GM12878 (cell line): ENCODE measurements around the gene C6orf120. TPM values are rescaled to one million over a fixed set of nuclear protein-coding genes. Genes with fewer than 3 reads are reported as not detected.
A peak's percentile ranks its signal among the peaks of the same experiment; 100 is the strongest.

Experiments used
- CHD2 ChIP-seq: IDR thresholded peaks from 2 replicates; pipeline ENCODE4 v1.6.1; 2011; ENCODE audit warnings: low read depth, low read length, improper control_type of control experiment, borderline replicate concordance
- CREM ChIP-seq: IDR thresholded peaks from 2 replicates; pipeline ENCODE4 v1.6.1; 2014; ENCODE audit warnings: antibody characterized with exemption, low read depth
- DPF2 ChIP-seq: fragments of 450-650 bp; IDR thresholded peaks from 2 replicates; pipeline ENCODE4 v1.6.1; 2017; ENCODE audit warnings: mild to moderate bottlenecking
- ETV6 ChIP-seq, 2 experiments: fragments of 450-650 bp in 1 of 2; IDR thresholded peaks in 1 of 2; conservative IDR thresholded peaks in 1 of 2; 2 replicates each; pipeline ENCODE4 v1.6.1; 2014; ENCODE audit warnings: antibody characterized with exemption in 1 of 2, borderline replicate concordance in 1 of 2, low read depth in 1 of 2, mild to moderate bottlenecking in 1 of 2, moderate library complexity in 1 of 2
- GATAD2B ChIP-seq: fragments of 450-650 bp; conservative IDR thresholded peaks from 2 replicates; pipeline ENCODE4 v1.6.1; 2017; ENCODE audit warnings: low read depth, mild to moderate bottlenecking, moderate library complexity
- KLF5 ChIP-seq: fragments of 450-650 bp; IDR thresholded peaks from 2 replicates; pipeline ENCODE4 v1.6.1; 2014; ENCODE audit warnings: mild to moderate bottlenecking; ENCODE audit not compliant: partially characterized antibody
- MYC ChIP-seq: IDR thresholded peaks from 2 replicates; pipeline ENCODE4 v1.6.1; 2011; ENCODE audit warnings: mild to moderate bottlenecking, low read length, moderate library complexity, inconsistent platforms; ENCODE audit not compliant: insufficient read depth, insufficient replicate concordance, insufficient read length, severe bottlenecking
- NR2C2 ChIP-seq: IDR thresholded peaks from 2 replicates; pipeline ENCODE4 v1.6.1; 2011; ENCODE audit warnings: borderline replicate concordance, low read depth; ENCODE audit not compliant: control insufficient read depth, insufficient read length
- PAX8 ChIP-seq: fragments of 450-650 bp; IDR thresholded peaks from 2 replicates; pipeline ENCODE4 v1.6.1; 2017; ENCODE audit warnings: mild to moderate bottlenecking, moderate library complexity
- PML ChIP-seq: IDR thresholded peaks from 2 replicates; pipeline ENCODE4 v1.6.1; 2012; ENCODE audit warnings: low read length, inconsistent platforms
- POLR2AphosphoS5 ChIP-seq: IDR thresholded peaks from 2 replicates; pipeline ENCODE4 v1.6.1; 2011; ENCODE audit warnings: mild to moderate bottlenecking, low read length, inconsistent platforms
- RUNX3 ChIP-seq: IDR thresholded peaks from 2 replicates; pipeline ENCODE4 v1.6.1; 2012; ENCODE audit warnings: low read length, inconsistent platforms
- SMAD1 ChIP-seq: fragments of 450-650 bp; IDR thresholded peaks from 2 replicates; pipeline ENCODE4 v1.6.1; 2018; ENCODE audit warnings: mild to moderate bottlenecking, low read depth; ENCODE audit not compliant: partially characterized antibody
- TCF12 ChIP-seq: IDR thresholded peaks from 2 replicates; pipeline ENCODE4 v1.6.1; 2011; ENCODE audit warnings: low read depth, mild to moderate bottlenecking, low read length
- YBX1 ChIP-seq: fragments of 450-650 bp; IDR thresholded peaks from 2 replicates; pipeline ENCODE4 v1.6.1; 2016; ENCODE audit warnings: antibody characterized with exemption
- YY1 ChIP-seq: IDR thresholded peaks from 2 replicates; pipeline ENCODE4 v1.6.1; 2011; ENCODE audit warnings: low read depth, mild to moderate bottlenecking, low read length
- polyA plus RNA-seq, 11 experiments: library from polyadenylated mRNA; depleted of rRNA in 4 of 11; unstranded in 6 of 11; stranded (reverse) in 5 of 11; fragments of >200 nt; fragmentation: Nextera tagmentation in 4 of 11; fragmentation: Illumina TruSeq in 1 of 11; extraction: Ambion mirVana in 4 of 11; extraction: Trizol in 1 of 11; gene quantifications; 1 replicate in 1 of 11; 2 replicates in 10 of 11; pipeline versions ENCODE4 v1.2.1 to v1.2.3, GENCODE V29; 2011 to 2016; ENCODE audit warnings: inconsistent platforms in 2 of 11, missing spikeins in 2 of 11, low read depth in 1 of 11
- total RNA-seq, 4 experiments: library from RNA; depleted of rRNA in 3 of 4; stranded (reverse); fragments of >200 nt in 3 of 4; fragmentation: Illumina TruSeq in 1 of 4; extraction: Trizol in 1 of 4; gene quantifications; 2 replicates each; pipeline versions ENCODE4 v1.2.1 to v1.2.3, GENCODE V29; 2013 to 2021
- TF ChIP-seq, protein P1 (sequence below): fragments of 450-650 bp; IDR thresholded peaks from 2 replicates; pipeline ENCODE4 v1.6.1; 2018; ENCODE audit warnings: borderline replicate concordance, mild to moderate bottlenecking; ENCODE audit not compliant: partially characterized antibody
- TF ChIP-seq, protein P2 (sequence below): fragments of 450-650 bp; IDR thresholded peaks from 2 replicates; pipeline ENCODE4 v1.6.1; 2017; ENCODE audit warnings: antibody characterized with exemption, mild to moderate bottlenecking, moderate library complexity
- TF ChIP-seq, protein P3 (sequence below): fragments of 450-650 bp; IDR thresholded peaks from 2 replicates; pipeline ENCODE4 v1.6.1; 2016; ENCODE audit warnings: mild to moderate bottlenecking, moderate library complexity, borderline replicate concordance

Gene C6orf120
- total and polyA plus RNA-seq, 10 of the 15 experiments (the other 5 are each of a cell fraction or from before 2014, with no cell fraction given): 3.6 to 23.9 (median 18.2) TPM

- peak; percentile 100 for TF ChIP-seq CHD2
- TF ChIP-seq, protein P1, sequence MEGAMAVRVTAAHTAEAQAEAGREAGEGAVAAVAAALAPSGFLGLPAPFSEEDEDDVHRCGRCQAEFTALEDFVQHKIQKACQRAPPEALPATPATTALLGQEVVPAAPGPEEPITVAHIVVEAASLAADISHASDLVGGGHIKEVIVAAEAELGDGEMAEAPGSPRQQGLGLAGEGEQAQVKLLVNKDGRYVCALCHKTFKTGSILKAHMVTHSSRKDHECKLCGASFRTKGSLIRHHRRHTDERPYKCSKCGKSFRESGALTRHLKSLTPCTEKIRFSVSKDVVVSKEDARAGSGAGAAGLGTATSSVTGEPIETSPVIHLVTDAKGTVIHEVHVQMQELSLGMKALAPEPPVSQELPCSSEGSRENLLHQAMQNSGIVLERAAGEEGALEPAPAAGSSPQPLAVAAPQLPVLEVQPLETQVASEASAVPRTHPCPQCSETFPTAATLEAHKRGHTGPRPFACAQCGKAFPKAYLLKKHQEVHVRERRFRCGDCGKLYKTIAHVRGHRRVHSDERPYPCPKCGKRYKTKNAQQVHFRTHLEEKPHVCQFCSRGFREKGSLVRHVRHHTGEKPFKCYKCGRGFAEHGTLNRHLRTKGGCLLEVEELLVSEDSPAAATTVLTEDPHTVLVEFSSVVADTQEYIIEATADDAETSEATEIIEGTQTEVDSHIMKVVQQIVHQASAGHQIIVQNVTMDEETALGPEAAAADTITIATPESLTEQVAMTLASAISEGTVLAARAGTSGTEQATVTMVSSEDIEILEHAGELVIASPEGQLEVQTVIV: peak; percentile 96
- TF ChIP-seq YBX1: no peak
- peak; percentile 19; the same call in 1 of the 2 replicates for TF ChIP-seq DPF2
- no peak for TF ChIP-seq SMAD1
- peak; percentile 86 for TF ChIP-seq CREM
- TF ChIP-seq, protein P2, sequence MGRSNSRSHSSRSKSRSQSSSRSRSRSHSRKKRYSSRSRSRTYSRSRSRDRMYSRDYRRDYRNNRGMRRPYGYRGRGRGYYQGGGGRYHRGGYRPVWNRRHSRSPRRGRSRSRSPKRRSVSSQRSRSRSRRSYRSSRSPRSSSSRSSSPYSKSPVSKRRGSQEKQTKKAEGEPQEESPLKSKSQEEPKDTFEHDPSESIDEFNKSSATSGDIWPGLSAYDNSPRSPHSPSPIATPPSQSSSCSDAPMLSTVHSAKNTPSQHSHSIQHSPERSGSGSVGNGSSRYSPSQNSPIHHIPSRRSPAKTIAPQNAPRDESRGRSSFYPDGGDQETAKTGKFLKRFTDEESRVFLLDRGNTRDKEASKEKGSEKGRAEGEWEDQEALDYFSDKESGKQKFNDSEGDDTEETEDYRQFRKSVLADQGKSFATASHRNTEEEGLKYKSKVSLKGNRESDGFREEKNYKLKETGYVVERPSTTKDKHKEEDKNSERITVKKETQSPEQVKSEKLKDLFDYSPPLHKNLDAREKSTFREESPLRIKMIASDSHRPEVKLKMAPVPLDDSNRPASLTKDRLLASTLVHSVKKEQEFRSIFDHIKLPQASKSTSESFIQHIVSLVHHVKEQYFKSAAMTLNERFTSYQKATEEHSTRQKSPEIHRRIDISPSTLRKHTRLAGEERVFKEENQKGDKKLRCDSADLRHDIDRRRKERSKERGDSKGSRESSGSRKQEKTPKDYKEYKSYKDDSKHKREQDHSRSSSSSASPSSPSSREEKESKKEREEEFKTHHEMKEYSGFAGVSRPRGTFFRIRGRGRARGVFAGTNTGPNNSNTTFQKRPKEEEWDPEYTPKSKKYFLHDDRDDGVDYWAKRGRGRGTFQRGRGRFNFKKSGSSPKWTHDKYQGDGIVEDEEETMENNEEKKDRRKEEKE: no peak
- TF ChIP-seq ETV6 (conservative IDR thresholded peaks at IDR 0.05 in 1 of 2, IDR thresholded peaks at IDR 0.05 in 1 of 2; ENCODE audit: borderline replicate concordance in 1 of 2, low read depth in 1 of 2): no peak
- TF ChIP-seq YY1: peak; percentile 66
- TF ChIP-seq TCF12: no peak
- no peak for TF ChIP-seq NR2C2
- TF ChIP-seq, protein P3, sequence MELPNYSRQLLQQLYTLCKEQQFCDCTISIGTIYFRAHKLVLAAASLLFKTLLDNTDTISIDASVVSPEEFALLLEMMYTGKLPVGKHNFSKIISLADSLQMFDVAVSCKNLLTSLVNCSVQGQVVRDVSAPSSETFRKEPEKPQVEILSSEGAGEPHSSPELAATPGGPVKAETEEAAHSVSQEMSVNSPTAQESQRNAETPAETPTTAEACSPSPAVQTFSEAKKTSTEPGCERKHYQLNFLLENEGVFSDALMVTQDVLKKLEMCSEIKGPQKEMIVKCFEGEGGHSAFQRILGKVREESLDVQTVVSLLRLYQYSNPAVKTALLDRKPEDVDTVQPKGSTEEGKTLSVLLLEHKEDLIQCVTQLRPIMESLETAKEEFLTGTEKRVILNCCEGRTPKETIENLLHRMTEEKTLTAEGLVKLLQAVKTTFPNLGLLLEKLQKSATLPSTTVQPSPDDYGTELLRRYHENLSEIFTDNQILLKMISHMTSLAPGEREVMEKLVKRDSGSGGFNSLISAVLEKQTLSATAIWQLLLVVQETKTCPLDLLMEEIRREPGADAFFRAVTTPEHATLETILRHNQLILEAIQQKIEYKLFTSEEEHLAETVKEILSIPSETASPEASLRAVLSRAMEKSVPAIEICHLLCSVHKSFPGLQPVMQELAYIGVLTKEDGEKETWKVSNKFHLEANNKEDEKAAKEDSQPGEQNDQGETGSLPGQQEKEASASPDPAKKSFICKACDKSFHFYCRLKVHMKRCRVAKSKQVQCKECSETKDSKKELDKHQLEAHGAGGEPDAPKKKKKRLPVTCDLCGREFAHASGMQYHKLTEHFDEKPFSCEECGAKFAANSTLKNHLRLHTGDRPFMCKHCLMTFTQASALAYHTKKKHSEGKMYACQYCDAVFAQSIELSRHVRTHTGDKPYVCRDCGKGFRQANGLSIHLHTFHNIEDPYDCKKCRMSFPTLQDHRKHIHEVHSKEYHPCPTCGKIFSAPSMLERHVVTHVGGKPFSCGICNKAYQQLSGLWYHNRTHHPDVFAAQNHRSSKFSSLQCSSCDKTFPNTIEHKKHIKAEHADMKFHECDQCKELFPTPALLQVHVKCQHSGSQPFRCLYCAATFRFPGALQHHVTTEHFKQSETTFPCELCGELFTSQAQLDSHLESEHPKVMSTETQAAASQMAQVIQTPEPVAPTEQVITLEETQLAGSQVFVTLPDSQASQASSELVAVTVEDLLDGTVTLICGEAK: peak; percentile 94
- peak; percentile 50 for TF ChIP-seq KLF5
- TF ChIP-seq POLR2AphosphoS5: peak; percentile 92
- peak; percentile 92 for TF ChIP-seq PML
- TF ChIP-seq PAX8: no peak
- TF ChIP-seq RUNX3: peak; percentile 50; the same call in 1 of the 2 replicates
- TF ChIP-seq GATAD2B: peak; percentile 69; the same call in 1 of the 2 replicates
- peak; percentile 56 for TF ChIP-seq MYC
These were observed at the start of gene C6orf120, which contains the start of gene WDR27 (continued) for GRCh38 chr6:169701954-169702839.
